SU-DHL-6 (cell line): ENCODE data around the gene TANC1.

ENCODE experiments used
- EZH2phosphoT487 ChIP-seq: fragments of 200-600 bp; sonication (generic), shearing (Covaris generic); conservative IDR thresholded peaks from 2 replicates; pipeline ENCODE4 v1.6.1; 2018; ENCODE audit warnings: mild to moderate bottlenecking, antibody characterized with exemption, low read length, moderate library complexity, mixed read lengths
- TF ChIP-seq, protein P1 (sequence below): fragments of 200-600 bp; sonication (generic); IDR thresholded peaks from one replicate; pipeline ENCODE4 v1.5.1; 2017; ENCODE audit warnings: antibody characterized with exemption, mild to moderate bottlenecking, low read length, moderate library complexity; ENCODE audit not compliant: insufficient read depth, poor library complexity, severe bottlenecking

DNA sequence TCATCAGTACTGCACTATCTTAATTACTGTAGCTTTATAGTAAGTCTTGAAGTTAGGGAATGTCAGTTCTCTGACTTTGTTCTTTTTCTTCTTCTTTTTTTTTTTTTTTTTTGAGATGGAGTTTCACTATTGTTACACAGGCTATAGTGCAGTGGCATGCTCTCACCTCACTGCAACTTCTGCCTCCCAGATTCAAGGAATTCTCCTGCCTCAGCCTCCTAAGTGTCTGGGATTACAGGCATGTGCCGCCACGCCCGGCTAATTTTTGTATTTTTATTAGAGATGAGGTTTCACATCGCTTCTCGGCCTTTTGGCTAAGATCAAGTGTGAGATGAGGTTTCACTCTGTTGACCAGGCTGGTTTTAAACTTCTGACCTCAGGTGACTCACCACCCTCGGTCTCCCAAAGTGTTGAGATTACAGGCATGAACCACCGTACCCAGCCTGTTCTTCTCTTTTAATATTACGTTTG is 41.9 kb upstream of the TANC1 start:
- TF ChIP-seq, protein P1, sequence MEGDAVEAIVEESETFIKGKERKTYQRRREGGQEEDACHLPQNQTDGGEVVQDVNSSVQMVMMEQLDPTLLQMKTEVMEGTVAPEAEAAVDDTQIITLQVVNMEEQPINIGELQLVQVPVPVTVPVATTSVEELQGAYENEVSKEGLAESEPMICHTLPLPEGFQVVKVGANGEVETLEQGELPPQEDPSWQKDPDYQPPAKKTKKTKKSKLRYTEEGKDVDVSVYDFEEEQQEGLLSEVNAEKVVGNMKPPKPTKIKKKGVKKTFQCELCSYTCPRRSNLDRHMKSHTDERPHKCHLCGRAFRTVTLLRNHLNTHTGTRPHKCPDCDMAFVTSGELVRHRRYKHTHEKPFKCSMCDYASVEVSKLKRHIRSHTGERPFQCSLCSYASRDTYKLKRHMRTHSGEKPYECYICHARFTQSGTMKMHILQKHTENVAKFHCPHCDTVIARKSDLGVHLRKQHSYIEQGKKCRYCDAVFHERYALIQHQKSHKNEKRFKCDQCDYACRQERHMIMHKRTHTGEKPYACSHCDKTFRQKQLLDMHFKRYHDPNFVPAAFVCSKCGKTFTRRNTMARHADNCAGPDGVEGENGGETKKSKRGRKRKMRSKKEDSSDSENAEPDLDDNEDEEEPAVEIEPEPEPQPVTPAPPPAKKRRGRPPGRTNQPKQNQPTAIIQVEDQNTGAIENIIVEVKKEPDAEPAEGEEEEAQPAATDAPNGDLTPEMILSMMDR: no peak
- TF ChIP-seq EZH2phosphoT487: no peak
